HG03342 (cell line): ENCODE data around the gene NPBWR2.
A peak's percentile ranks its signal among the peaks of the same experiment; 100 is the strongest.

Experiments used
- ATAC-seq: cut with Tn5 transposase; IDR thresholded peaks from one replicate; pipeline ENCODE4 v1.9.1; 2021; ENCODE audit warnings: mild to moderate bottlenecking, moderate library complexity; ENCODE audit not compliant: unreplicated experiment

Gene NPBWR2

GRCh38 chr20:64075556-64075955 is 31.8 kb downstream of the NPBWR2 start:
- ATAC-seq: no peak

- no peak for ATAC-seq
Measured at GRCh38 chr20:64074963-64075362, 32.4 kb downstream of the NPBWR2 start.

GRCh38 chr20:64074184-64074789 is 33.1 kb downstream of the NPBWR2 start:
- no peak for ATAC-seq

- no peak for ATAC-seq
Measured at GRCh38 chr20:64073476-64074183, 33.7 kb downstream of the NPBWR2 start.

GRCh38 chr20:64072498-64073063 is 34.8 kb downstream of the NPBWR2 start:
- ATAC-seq: no peak

GRCh38 chr20:64071341-64072332 is 35.7 kb downstream of the NPBWR2 start:
- no peak for ATAC-seq

- no peak for ATAC-seq
Measured at GRCh38 chr20:64070244-64070993, 36.9 kb downstream of the NPBWR2 start.

GRCh38 chr20:64069614-64070243 is 37.6 kb downstream of the NPBWR2 start:
- ATAC-seq: no peak

- no peak for ATAC-seq
Measured at GRCh38 chr20:64069209-64069613, 38.2 kb downstream of the NPBWR2 start.

- no peak for ATAC-seq
Measured at GRCh38 chr20:64068386-64069208, 38.8 kb downstream of the NPBWR2 start.

GRCh38 chr20:64067733-64068307 is 39.5 kb downstream of the NPBWR2 start:
- no peak for ATAC-seq

- ATAC-seq: no peak
Measured at GRCh38 chr20:64067005-64067632, 40.2 kb downstream of the NPBWR2 start.

- peak; percentile 41 for ATAC-seq
Measured at GRCh38 chr20:64065974-64066343, 41.4 kb downstream of the NPBWR2 start.

- ATAC-seq: no peak
Measured at GRCh38 chr20:64065062-64065973, 42.0 kb downstream of the NPBWR2 start.

GRCh38 chr20:64064145-64064698 is 43.1 kb downstream of the NPBWR2 start:
- no peak for ATAC-seq

- ATAC-seq: no peak
Measured at GRCh38 chr20:64063389-64064144, 43.8 kb downstream of the NPBWR2 start.
